IMR-90 (cell line): Measurements from ENCODE around the gene NISCH. TPM values are rescaled to one million over a fixed set of nuclear protein-coding genes. Genes with fewer than 3 reads are reported as not detected.

ENCODE experiments used
- ATAC-seq: fragments of 200-7000 bp; cut with Tn5 transposase; 2 replicates; pipeline ENCODE4 v1.9.1; 2020; ENCODE audit warnings: low read depth, mild to moderate bottlenecking, moderate library complexity
- BruUV-seq: library from RNA; stranded (reverse); fragments of 400-500 nt; replicated peaks from 2 replicates; lab custom pipeline; 2021; lab: Mats Ljungman, UMichigan
- CTCF ChIA-PET: fragments of 300-600 bp; formaldehyde crosslinking; extraction: SDS; loops from one replicate; lab custom pipeline; 2021; ENCODE audit warnings: antibody characterized with exemption; lab: Yijun Ruan, JAX
- POLR2A ChIA-PET: fragments of 300-600 bp; sonication (Branson Sonifier 250); formaldehyde crosslinking; loops from one replicate; lab custom pipeline; 2022; ENCODE audit warnings: antibody characterized with exemption; ENCODE audit not compliant: unreplicated experiment; lab: Charles Lee
- DNase-seq: peaks from one replicate; pipeline ENCODE4 v3.0.0; 2013
- H2AFZ ChIP-seq: replicated peaks from 2 replicates; pipeline ENCODE3; 2013; ENCODE audit warnings: low read length, mild to moderate bottlenecking; ENCODE audit not compliant: poor library complexity
- H2AK5ac ChIP-seq: 2 replicates; pipeline ENCODE4 v1.6.1; 2013; ENCODE audit warnings: low read depth, low read length, inconsistent platforms
- H2AK9ac ChIP-seq: replicated peaks from 2 replicates; pipeline ENCODE3; 2013; ENCODE audit warnings: mild to moderate bottlenecking, low read depth, low read length, moderate library complexity; ENCODE audit not compliant: poor library complexity
- H2BK120ac ChIP-seq: 2 replicates; pipeline ENCODE4 v1.6.1; 2013; ENCODE audit warnings: low read depth, low read length, inconsistent platforms
- H2BK15ac ChIP-seq: 3 replicates; pipeline ENCODE4 v1.6.1; 2013; ENCODE audit warnings: low read depth, low read length, inconsistent platforms
- H2BK20ac ChIP-seq: 2 replicates; pipeline ENCODE4 v1.6.1; 2013; ENCODE audit warnings: low read depth, mild to moderate bottlenecking, inconsistent platforms, low read length, moderate library complexity
- H2BK5ac ChIP-seq: 2 replicates; pipeline ENCODE4 v1.6.1; 2013; ENCODE audit warnings: mild to moderate bottlenecking, low read depth, low read length, inconsistent platforms; ENCODE audit not compliant: poor library complexity, severe bottlenecking
- H3K14ac ChIP-seq: replicated peaks from 2 replicates; pipeline ENCODE4 v1.6.1; 2013; ENCODE audit warnings: low read depth, low read length, inconsistent platforms
- H3K18ac ChIP-seq: 2 replicates; pipeline ENCODE4 v1.6.1; 2013; ENCODE audit warnings: low read depth, low read length, control low read depth
- H3K23ac ChIP-seq: 2 replicates; pipeline ENCODE4 v1.6.1; 2013; ENCODE audit warnings: low read depth, low read length, inconsistent platforms
- H3K27ac ChIP-seq: 2 replicates; pipeline ENCODE4 v1.5.1; 2013; ENCODE audit warnings: mild to moderate bottlenecking, control low read depth, low read length; ENCODE audit not compliant: insufficient read depth
- H3K27me3 ChIP-seq: 2 replicates; pipeline ENCODE4 v1.6.1; 2013; ENCODE audit warnings: low read length; ENCODE audit not compliant: control insufficient read depth, insufficient read depth
- H3K36me3 ChIP-seq: 2 replicates; pipeline ENCODE4 v1.6.1; 2013; ENCODE audit warnings: low read length, mixed read lengths; ENCODE audit not compliant: control insufficient read depth, insufficient read depth
- H3K4ac ChIP-seq: 2 replicates; pipeline ENCODE4 v1.6.1; 2013; ENCODE audit warnings: low read depth, low read length, inconsistent platforms
- H3K4me1 ChIP-seq: 2 replicates; pipeline ENCODE4 v1.6.1; 2013; ENCODE audit warnings: low read length, mixed read lengths; ENCODE audit not compliant: control insufficient read depth, insufficient read depth
- H3K4me2 ChIP-seq: 2 replicates; pipeline ENCODE4 v1.6.1; 2013; ENCODE audit warnings: low read depth, mild to moderate bottlenecking, control low read depth, low read length, moderate library complexity
- H3K4me3 ChIP-seq: 2 replicates; pipeline ENCODE4 v1.5.1; 2013; ENCODE audit warnings: low read depth, mild to moderate bottlenecking, control low read depth, low read length, moderate library complexity; ENCODE audit not compliant: insufficient read depth
- H3K56ac ChIP-seq: 2 replicates; pipeline ENCODE4 v1.6.1; 2013; ENCODE audit warnings: low read length, inconsistent platforms; ENCODE audit not compliant: insufficient read depth; ENCODE audit errors: extremely low read depth
- H3K79me1 ChIP-seq, 2 experiments: 2 replicates each; pipeline ENCODE4 v1.6.1; 2013; ENCODE audit warnings: low read length in 2 of 2, inconsistent platforms in 1 of 2, low read depth in 1 of 2
- H3K9ac ChIP-seq: 2 replicates; pipeline ENCODE4 v1.6.1; 2013; ENCODE audit warnings: low read depth, low read length, control low read depth
- H3K9me1 ChIP-seq: 2 replicates; pipeline ENCODE4 v1.6.1; 2013; ENCODE audit warnings: low read length, inconsistent platforms; ENCODE audit not compliant: insufficient read depth
- H3K9me3 ChIP-seq: 2 replicates; pipeline ENCODE4 v1.6.1; 2013; ENCODE audit warnings: low read length; ENCODE audit not compliant: control insufficient read depth, insufficient read depth
- H4K20me1 ChIP-seq: 2 replicates; pipeline ENCODE4 v1.6.1; 2013; ENCODE audit warnings: low read length, inconsistent platforms; ENCODE audit not compliant: insufficient read depth
- H4K5ac ChIP-seq: 2 replicates; pipeline ENCODE4 v1.6.1; 2013; ENCODE audit warnings: mild to moderate bottlenecking, low read depth, low read length, control low read depth
- H4K8ac ChIP-seq, 2 experiments: 2 replicates each; pipeline ENCODE4 v1.6.1; 2013; ENCODE audit warnings: low read depth in 2 of 2, low read length in 2 of 2, control low read depth in 1 of 2, inconsistent platforms in 1 of 2
- H4K91ac ChIP-seq: 2 replicates; pipeline ENCODE4 v1.6.1; 2013; ENCODE audit warnings: low read depth, low read length, inconsistent platforms; ENCODE audit not compliant: insufficient read depth
- BHLHE40 ChIP-seq: fragments of 150-350 bp; IDR thresholded peaks from 2 replicates; pipeline ENCODE4 v1.6.1; 2016; ENCODE audit warnings: mild to moderate bottlenecking, low read depth, low read length
- CEBPB ChIP-seq: IDR thresholded peaks from 2 replicates; pipeline ENCODE4 v1.6.1; 2012; ENCODE audit warnings: low read depth, low read length, improper control_type of control experiment
- CHD1 ChIP-seq: IDR thresholded peaks from 2 replicates; pipeline ENCODE4 v1.6.1; 2012; ENCODE audit warnings: low read depth, low read length, improper control_type of control experiment
- FOS ChIP-seq: fragments of 150-350 bp; IDR thresholded peaks from 2 replicates; pipeline ENCODE4 v1.6.1; 2016; ENCODE audit warnings: low read depth, low read length
- MAFK ChIP-seq: IDR thresholded peaks from 2 replicates; pipeline ENCODE4 v1.6.1; 2012; ENCODE audit warnings: low read depth, low read length, improper control_type of control experiment
- MAZ ChIP-seq: IDR thresholded peaks from 2 replicates; pipeline ENCODE4 v1.6.1; 2012; ENCODE audit warnings: low read depth, mild to moderate bottlenecking, low read length, improper control_type of control experiment, moderate library complexity, borderline replicate concordance
- MXI1 ChIP-seq: IDR thresholded peaks from 2 replicates; pipeline ENCODE4 v1.6.1; 2012; ENCODE audit warnings: low read depth, mild to moderate bottlenecking, low read length, moderate library complexity, borderline replicate concordance
- NFE2L2 ChIP-seq: fragments of 150-350 bp; IDR thresholded peaks from 2 replicates; pipeline ENCODE4 v1.6.1; 2016; ENCODE audit warnings: low read depth, mild to moderate bottlenecking, low read length
- POLR2A ChIP-seq: IDR thresholded peaks from 2 replicates; pipeline ENCODE4 v1.6.1; 2012; ENCODE audit warnings: mild to moderate bottlenecking, low read depth, low read length
- RAD21 ChIP-seq: IDR thresholded peaks from 2 replicates; pipeline ENCODE4 v1.6.1; 2012; ENCODE audit warnings: low read length, improper control_type of control experiment
- RCOR1 ChIP-seq: IDR thresholded peaks from 2 replicates; pipeline ENCODE4 v1.6.1; 2012; ENCODE audit warnings: mild to moderate bottlenecking, low read length, improper control_type of control experiment; ENCODE audit not compliant: insufficient replicate concordance
- RFX5 ChIP-seq: IDR thresholded peaks from 2 replicates; pipeline ENCODE4 v1.8.0; 2012; ENCODE audit warnings: low read depth, mild to moderate bottlenecking, low read length, moderate library complexity
- SMC3 ChIP-seq: fragments of 150-350 bp; IDR thresholded peaks from 2 replicates; pipeline ENCODE4 v1.6.1; 2016; ENCODE audit warnings: low read depth, mild to moderate bottlenecking, antibody characterized with exemption, low read length, moderate library complexity
- WGBS, 2 experiments: methylation state at CpG; one replicate each; pipeline versions ENCODE4 v1.1.5 to v1.1.7; 2013; ENCODE audit warnings: missing lambda C conversion rate in 2 of 2; ENCODE audit not compliant: insufficient read length in 1 of 2; ENCODE audit errors: extremely low coverage in 2 of 2; 5-methylcytosine and 5-hydroxymethylcytosine counted together
- dilution Hi-C: fragments of 300-500 bp; cut with HindIII; formaldehyde crosslinking; loops from one replicate; pipeline ENCODE4 v1.14.3; 2018; ENCODE audit warnings: low sequenced_read_pairs; ENCODE audit not compliant: unreplicated experiment
- in situ Hi-C: fragments of 300-500 bp; cut with MboI; formaldehyde crosslinking; loops from 3 replicates; pipeline ENCODE4 v1.14.3; 2019; ENCODE audit warnings: low sequenced_read_pairs, inconsistent platforms, mixed read lengths
- intact Hi-C: fragments of 100-400 bp; cut with micrococcal nuclease; formaldehyde crosslinking; loops from 2 replicates; pipeline ENCODE4 v1.10.0; 2022
- polyA plus RNA-seq, 3 experiments: library from polyadenylated mRNA; depleted of rRNA; stranded (reverse); fragments of >200 nt; gene quantifications; 2 replicates each; pipeline ENCODE4 v1.2.3, GENCODE V29; 2012; ENCODE audit warnings: low replicate concordance in 1 of 3
- total RNA-seq: library from RNA; depleted of rRNA; stranded (reverse); fragments of >200 nt; gene quantifications from 2 replicates; pipeline ENCODE4 v1.2.3, GENCODE V29; 2012
- TF ChIP-seq, protein P1 (sequence below): fragments of 150-350 bp; IDR thresholded peaks from 2 replicates; pipeline ENCODE4 v1.6.1; 2017; ENCODE audit warnings: mild to moderate bottlenecking, antibody characterized with exemption, low read length, low read depth
- TF ChIP-seq, protein P2 (sequence below): fragments of 150-350 bp; IDR thresholded peaks from 2 replicates; pipeline ENCODE4 v1.6.1; 2016; ENCODE audit warnings: low read depth, mild to moderate bottlenecking, low read length, moderate library complexity, borderline replicate concordance
- TF ChIP-seq, protein P3 (sequence below): conservative IDR thresholded peaks from 2 replicates; pipeline ENCODE4 v1.5.1; 2012; ENCODE audit warnings: mild to moderate bottlenecking, low read depth, low read length, improper control_type of control experiment

The NISCH gene
- total and polyA plus RNA-seq, 2 of the 4 experiments (the other 2 are of a cell fraction): 36.9 to 86.0 TPM

DNA sequence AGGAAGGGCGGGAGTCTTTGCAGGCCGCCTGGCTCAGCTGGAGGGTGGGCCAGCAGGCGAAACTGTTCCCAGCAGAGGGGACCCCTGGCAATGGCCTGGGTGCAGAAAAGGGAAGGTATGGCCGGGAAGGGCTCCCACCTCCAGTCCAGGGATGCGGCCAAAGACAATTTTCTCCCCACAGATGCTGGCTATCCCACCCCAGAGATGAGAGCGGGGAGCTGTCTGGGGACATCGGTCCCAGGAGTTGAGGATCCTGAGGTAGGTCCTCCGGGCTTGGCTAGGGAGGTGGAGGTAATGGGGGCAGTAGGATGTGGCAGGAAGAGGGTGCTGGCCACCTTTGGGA, 12.2 kb upstream of the NISCH start:
- no peaks in the 10 kb centered on the region for H3K36me3 ChIP-seq
- ChIA-PET POLR2A (no interaction called here), CTCF (no interaction called here)
- no peaks in the 10 kb centered on the region for H3K79me1 ChIP-seq
- dilution Hi-C loops: no loop called here
- DNase-seq (no peak), ATAC-seq (no peak)
- intact Hi-C loops: no loop called here
- no peak overlapping the region for H2BK20ac ChIP-seq
- no peak overlapping the region; the same call in 1 of the 2 replicates for H3K23ac ChIP-seq
- no peak overlapping the region for H4K5ac ChIP-seq
- H2AK9ac ChIP-seq: no peak overlapping the region
- H3K9me1 ChIP-seq: no peaks in the 10 kb centered on the region
- no peak overlapping the region for H3K4ac ChIP-seq
- H3K27ac ChIP-seq: no peak overlapping the region
- no peak overlapping the region for H4K91ac ChIP-seq
- no peak overlapping the region for H2AK5ac ChIP-seq
- no peak overlapping the region for H3K4me2 ChIP-seq
- no peak overlapping the region for H2BK15ac ChIP-seq
- H3K9ac ChIP-seq: no peak overlapping the region
- H3K18ac ChIP-seq: no peak overlapping the region
- H3K14ac ChIP-seq: no peak overlapping the region
- H3K56ac ChIP-seq: no peak overlapping the region
- H2AFZ ChIP-seq: no peak overlapping the region
- WGBS, 2 experiments: no CpG with 5 or more reads among the region's 8 CpGs
- H3K27me3 ChIP-seq: no peaks in the 10 kb centered on the region
- no peak overlapping the region for H3K4me3 ChIP-seq
- no peaks in the 10 kb centered on the region for H3K9me3 ChIP-seq
- in situ Hi-C loops: no loop called here
- BruUV-seq: no TSS peak
- no peak overlapping the region for H2BK120ac ChIP-seq
- no peaks in the 10 kb centered on the region for H3K4me1 ChIP-seq
- H4K8ac ChIP-seq: no peak overlapping the region
- H2BK5ac ChIP-seq: no peak overlapping the region
- TF ChIP-seq MAFK (no peak), RAD21 (no peak), NFE2L2 (no peak), SMC3 (no peak), MAZ (no peak), BHLHE40 (no peak), POLR2A (no peak), RFX5 (no peak), FOS (no peak), MXI1 (no peak), CEBPB (no peak), CHD1 (no peak), RCOR1 (no peak)
- TF ChIP-seq, protein P1, sequence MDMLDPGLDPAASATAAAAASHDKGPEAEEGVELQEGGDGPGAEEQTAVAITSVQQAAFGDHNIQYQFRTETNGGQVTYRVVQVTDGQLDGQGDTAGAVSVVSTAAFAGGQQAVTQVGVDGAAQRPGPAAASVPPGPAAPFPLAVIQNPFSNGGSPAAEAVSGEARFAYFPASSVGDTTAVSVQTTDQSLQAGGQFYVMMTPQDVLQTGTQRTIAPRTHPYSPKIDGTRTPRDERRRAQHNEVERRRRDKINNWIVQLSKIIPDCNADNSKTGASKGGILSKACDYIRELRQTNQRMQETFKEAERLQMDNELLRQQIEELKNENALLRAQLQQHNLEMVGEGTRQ: no peak
- TF ChIP-seq, protein P2, sequence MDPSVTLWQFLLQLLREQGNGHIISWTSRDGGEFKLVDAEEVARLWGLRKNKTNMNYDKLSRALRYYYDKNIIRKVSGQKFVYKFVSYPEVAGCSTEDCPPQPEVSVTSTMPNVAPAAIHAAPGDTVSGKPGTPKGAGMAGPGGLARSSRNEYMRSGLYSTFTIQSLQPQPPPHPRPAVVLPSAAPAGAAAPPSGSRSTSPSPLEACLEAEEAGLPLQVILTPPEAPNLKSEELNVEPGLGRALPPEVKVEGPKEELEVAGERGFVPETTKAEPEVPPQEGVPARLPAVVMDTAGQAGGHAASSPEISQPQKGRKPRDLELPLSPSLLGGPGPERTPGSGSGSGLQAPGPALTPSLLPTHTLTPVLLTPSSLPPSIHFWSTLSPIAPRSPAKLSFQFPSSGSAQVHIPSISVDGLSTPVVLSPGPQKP: no peak
- TF ChIP-seq, protein P3, sequence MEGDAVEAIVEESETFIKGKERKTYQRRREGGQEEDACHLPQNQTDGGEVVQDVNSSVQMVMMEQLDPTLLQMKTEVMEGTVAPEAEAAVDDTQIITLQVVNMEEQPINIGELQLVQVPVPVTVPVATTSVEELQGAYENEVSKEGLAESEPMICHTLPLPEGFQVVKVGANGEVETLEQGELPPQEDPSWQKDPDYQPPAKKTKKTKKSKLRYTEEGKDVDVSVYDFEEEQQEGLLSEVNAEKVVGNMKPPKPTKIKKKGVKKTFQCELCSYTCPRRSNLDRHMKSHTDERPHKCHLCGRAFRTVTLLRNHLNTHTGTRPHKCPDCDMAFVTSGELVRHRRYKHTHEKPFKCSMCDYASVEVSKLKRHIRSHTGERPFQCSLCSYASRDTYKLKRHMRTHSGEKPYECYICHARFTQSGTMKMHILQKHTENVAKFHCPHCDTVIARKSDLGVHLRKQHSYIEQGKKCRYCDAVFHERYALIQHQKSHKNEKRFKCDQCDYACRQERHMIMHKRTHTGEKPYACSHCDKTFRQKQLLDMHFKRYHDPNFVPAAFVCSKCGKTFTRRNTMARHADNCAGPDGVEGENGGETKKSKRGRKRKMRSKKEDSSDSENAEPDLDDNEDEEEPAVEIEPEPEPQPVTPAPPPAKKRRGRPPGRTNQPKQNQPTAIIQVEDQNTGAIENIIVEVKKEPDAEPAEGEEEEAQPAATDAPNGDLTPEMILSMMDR: no peak
- H4K20me1 ChIP-seq: no peaks in the 10 kb centered on the region; the same call in none of the 2 replicates
